GM21367 (cell line): Measurements from ENCODE around the gene SUSD5.
"Not testable (repeated sequence)": the region's sequence is repeated elsewhere in the genome, so short reads cannot be mapped to it uniquely, and the experiment has no call there.

Experiments
- ATAC-seq: cut with Tn5 transposase; IDR thresholded peaks from one replicate; pipeline ENCODE4 v1.9.1; 2021; ENCODE audit not compliant: unreplicated experiment

SUSD5 gene

DNA sequence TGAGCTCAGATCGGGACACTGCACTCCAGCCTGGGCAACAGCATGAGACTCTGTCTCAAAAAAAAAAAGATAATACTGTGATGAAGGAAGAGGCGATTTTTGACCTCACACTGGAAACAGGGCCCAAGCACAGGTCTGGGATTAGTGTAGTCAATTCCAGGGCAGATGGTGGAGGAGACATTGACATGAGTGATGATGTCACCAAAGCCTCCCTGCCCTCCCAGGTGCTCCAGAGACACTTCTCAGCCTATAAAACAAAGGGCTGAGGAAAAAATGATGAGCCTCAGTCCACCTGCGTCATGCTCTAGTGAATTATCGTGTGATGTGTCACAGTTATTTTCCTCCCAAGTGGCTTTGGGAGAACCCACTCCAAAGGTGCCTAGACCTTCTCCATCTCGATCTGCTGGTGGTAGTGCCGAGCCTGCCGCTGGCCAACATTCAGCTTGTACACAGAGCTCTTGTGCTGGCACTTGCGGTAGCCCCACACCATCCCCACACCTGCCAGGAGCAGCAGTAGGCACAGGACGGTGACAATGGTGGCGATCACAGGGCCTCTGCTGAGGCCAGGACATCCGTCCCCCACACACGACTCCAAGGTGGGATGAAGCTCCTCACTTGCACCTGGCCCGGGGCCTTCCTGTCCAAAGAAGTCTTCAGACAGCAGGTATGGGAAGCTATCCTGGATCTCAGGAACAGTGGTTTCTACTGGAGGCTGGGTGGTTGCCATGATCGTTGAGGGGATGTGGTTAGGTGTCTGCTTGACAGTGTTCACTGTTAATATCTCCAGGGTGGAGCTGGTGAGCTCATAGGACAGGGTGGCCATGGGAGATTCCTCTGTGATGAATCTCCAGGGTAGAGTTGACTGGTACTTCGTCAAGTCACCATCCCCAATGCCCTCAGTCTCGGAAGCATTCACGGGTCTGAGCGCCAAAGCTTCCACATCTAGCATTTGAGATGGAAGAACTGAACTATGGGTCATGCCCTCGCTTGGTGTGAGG is 65.9 kb downstream of the SUSD5 start:
- no peak for ATAC-seq

GRCh38 chr3:33149342-33149741 is 69.3 kb downstream of the SUSD5 start:
- no peak for ATAC-seq

DNA sequence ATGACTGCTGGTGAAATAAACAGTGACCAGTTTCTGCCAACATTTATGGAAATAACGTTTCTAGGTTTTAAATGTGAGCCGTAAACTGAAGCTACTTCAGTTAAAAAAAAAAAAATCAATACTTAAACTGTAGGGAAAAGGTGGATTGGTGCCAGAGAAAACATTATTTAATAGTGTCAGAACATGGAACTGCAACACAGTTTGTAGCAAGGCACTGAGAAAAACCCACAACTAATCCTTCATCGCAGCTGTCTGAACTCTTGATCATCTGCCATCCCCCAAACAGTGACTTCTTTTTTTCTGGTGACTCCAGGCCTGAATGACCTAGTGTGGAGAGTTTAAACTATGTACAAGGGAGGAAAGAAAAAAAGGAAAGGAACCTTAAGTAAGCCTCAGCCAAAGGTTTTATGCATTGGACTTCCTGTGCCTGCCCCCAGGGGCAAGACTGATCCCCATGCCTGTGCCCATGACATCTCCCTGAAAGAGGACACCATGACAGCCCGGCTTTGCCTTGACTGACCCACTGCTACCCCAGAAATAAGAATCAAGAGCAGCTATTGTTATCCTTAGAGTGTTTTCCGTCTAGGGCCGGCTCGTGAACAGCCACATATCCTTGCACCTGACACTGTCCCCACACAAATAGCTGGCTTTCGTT is 71.7 kb downstream of the SUSD5 start:
- ATAC-seq: no peak

DNA sequence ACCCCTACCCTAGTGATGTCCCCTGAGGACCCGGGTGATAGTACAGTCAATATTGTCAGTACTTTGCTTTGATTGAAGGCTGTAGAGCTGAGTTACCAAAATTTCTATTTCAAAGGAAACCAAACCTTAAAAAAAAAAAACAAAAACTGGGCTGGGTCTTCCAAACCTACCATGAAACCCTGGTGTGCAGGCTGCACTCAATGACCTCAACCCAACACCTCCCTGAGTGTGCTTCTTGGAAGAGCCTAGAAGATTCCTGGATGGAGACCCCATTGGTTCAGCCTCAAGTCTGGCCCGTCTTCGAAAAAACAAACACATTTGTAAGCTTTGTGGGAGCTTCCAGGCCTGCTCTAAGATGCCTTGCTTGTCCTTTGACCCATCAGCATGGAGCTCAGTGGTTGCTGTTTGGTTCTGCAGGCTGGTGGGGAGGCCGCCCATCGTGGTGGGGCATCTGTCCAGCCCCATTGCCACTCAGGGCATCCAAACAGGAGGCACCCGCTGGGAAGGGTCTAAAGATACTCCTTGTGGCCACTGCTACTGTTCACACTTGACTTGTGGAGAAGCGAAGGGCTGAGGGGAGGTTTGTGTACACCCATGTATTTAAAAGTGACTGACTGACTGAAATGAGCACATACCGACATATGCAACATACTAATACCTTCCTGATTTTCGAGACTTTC is 72.6 kb downstream of the SUSD5 start:
- ATAC-seq: no peak

DNA sequence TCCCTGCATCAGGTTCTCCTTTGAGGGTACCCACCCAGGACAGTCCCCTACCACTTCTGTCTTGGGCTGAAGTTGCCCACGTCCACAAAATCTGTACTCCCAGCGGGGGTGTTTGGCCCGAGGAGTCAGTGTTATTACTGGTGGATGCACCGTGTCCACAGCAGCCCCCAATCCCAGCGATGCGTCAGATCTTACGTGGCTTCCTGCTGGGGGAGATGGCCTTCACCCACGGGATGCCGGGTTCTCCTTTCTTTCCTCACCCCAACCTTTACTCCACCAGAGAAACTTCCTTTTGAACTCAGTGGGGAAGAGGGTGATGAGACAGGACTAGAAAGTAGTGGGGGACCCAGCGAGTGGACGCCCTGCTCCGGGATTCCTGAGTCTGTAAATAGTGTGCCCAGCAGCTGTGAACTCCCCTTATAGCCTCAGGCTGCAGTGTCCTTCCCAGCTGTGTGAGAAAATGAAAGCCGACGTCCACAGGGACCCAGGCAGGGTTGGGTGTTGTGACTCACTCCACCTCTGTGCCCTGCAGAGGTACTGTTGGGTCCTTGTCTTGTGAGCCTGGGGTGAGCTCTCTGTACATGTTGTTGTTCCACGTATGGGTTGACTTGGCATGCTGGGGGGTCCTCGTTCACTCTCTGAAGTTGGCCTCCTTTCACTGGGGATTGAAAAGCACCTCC is 73.2 kb downstream of the SUSD5 start:
- ATAC-seq: no peak

GRCh38 chr3:33144433-33144832 is 74.2 kb downstream of the SUSD5 start:
- no peak for ATAC-seq

GRCh38 chr3:33141006-33141405 is 77.6 kb downstream of the SUSD5 start:
- ATAC-seq: no peak

- no peak for ATAC-seq
Observed at GRCh38 chr3:33139996-33140395, 78.6 kb downstream of the SUSD5 start.

DNA sequence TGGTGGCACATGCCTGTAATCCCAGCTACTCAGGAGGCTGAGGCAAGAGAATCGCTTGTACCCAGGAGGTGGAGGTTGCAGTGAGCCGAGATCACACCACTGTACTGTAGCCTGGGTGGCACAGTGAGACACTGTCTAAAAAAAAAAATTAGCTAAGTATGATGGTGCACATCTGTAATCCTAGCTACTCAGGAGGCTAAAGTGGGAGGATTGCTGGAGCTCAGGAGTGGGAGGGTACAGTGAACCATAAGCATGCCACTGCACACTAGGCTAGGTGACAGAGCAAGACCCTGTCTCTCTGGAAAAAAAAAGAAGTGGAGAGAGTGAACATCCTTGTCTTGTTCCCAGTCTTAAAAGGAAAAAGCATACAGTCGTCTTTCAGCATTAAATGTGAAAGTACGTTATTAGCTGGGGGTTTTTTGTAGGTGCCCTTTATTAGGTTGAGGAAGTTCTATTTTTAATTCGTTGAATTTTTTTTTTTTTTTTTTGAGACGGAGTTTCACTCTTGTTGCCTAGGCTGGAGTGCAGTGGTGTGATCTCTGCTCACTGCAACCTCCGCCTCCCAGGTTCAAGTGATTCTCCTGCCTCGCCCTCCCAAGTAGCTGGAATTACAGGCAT is 79.5 kb downstream of the SUSD5 start:
- not testable (repeated sequence) for ATAC-seq

DNA sequence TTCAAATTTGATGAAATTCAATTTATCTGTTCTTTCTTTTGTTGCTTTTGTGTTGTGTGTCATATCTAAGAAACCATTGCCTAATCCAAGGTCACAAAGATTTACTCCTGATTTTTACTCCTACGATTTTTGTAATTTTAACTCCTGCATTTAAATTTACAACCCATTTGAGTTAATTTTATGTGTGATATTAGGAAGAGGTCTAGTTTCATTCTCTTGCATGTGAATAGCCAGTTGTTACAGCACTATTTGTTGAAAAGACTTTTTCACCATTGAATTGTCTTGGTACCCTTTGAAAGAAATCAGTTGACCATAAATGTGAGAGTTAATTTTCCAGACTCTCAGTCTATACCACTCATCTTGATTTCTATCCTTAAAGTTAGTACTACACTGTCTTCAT is 80.9 kb downstream of the SUSD5 start:
- no peak for ATAC-seq

DNA sequence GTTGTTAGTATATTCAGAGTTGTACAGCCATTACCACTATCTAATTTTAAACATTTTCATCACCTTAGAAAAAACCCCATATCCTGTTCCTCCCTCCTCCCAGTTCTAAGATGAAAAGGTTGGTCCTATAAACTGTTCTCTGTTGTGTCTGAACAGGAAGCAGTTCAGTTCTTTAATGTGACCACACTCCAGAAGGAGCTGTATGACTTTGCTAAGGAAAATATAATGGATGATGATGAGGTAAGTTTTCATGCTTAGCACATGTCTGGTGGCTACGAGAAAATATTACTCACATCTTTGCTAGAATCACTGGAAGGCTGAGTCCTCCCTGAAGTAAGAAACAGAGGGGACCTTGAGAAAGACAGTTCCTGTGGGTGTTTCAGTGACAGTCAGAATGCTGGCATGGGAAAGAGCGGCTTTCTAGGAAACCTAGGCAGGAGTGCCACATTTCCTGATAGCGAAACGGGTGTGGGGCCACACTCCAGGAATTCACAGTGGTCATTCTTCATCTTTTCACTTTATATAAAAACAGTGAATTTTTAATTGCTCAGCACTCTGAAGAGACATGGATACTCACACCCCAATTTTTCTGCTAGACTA is 84.5 kb downstream of the SUSD5 start:
- ATAC-seq: no peak

GRCh38 chr3:33132019-33132360 is 86.6 kb downstream of the SUSD5 start:
- ATAC-seq: no peak

DNA sequence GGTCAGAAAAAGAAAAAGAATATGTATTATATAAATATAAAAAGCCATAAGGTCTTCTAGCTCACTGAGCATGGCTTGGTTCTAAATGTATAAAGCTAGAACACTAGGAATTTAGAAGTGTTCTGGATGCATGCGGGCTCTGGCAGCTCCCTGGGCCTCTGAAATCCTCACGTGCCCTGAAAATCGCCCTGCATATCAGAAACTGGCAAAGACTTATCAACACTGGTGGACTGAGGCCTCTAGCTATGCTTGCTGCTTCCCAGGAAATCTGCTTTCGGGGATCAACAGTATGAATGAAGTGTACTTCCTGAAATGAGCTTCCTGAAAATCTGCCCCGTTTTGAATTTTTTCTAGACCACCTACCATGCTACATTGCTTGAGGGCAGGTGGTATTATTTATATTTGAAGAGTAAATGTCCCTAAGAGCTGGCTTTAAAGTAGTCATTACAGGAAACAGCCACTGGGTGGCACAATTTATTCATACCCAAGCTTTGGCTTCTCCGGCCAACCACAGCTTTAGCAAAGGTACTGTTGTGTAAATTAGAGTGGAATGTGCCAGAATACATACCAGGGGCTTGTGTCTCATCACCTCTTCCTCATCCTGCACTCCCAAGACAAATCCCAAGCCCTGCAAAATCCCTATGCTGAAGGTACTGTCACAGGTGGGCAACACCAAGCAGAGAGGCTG is 87.1 kb downstream of the SUSD5 start:
- ATAC-seq: peak; percentile 72

- ATAC-seq: no peak
Observed at GRCh38 chr3:33130144-33130543, 88.5 kb downstream of the SUSD5 start.

DNA sequence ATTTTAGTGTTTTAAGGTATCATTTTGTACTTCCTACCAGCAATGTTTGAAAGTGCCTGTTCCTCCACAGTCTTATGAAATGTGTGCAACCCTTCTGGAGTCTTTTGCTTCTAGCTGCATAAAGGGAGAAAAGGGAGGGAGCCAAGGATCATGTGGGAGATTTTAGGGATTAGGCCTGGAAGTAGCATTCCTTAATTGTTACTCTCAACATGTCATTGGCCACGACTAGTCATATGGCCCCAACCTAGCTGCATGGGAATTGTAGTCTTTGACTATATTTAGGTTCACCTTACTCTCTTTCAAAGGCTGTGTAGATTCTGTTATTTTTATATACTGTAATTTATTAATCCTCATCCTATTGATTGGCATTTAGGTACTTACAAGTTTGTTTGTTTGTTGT is 89.9 kb downstream of the SUSD5 start:
- ATAC-seq: no peak

DNA sequence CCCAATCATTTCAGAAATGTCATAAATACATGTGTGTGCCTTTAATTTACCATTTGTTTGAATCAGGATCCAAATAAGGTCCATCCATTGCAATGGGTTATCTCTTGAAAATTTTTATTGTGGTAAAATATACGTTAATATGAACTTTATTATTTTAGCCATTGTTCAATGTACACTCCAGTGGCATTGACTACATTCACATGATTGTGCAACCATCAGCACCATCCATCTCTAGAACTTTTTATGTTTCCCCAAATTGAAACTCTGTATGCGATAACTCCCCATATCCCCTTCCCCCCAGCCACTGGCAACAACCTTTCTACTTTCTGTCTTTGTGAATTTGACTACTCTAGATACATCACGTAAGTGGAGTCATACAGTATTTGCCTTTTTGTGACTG is 92.8 kb downstream of the SUSD5 start:
- no peak for ATAC-seq

DNA sequence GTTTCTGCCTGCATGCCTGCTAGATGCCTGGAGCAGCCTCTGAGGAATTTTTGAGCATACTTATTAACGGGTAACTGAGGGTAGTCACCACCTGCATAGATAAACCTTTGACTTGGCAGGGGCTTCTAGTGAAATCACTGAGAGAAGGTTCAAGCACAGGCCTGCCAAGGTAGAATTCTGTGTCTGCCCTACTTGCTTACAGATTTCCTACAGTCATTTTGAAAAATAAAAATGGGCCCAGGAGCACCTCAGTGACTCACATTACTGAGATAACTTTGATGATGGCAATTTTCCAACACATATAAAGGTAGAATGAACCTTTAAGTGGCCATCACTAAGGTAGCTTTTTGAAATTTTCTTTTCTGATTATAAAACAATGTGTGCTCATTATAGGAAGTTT is 94.0 kb downstream of the SUSD5 start:
- ATAC-seq: no peak

- no peak for ATAC-seq
Observed at GRCh38 chr3:33122991-33123390, 95.6 kb downstream of the SUSD5 start.

DNA sequence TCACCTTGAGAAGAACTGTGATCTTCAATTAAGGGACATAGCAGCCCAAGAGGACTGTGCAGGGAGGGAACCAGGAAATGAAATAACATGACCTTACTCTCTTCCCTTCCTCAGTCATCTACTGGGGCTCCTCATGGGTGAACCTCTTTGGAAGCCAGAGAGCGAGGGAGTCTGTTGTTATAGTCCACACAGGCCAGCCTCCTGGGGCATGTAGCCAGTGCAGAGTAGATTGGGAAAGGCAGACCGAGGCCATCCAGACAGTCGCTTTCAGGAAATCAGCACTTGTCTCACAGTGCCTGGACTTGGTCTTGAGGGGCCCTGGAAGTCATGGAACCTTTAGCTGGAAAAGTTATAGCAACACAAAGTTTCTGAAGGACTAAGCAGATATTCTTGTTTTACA is 98.7 kb downstream of the SUSD5 start:
- no peak for ATAC-seq

DNA sequence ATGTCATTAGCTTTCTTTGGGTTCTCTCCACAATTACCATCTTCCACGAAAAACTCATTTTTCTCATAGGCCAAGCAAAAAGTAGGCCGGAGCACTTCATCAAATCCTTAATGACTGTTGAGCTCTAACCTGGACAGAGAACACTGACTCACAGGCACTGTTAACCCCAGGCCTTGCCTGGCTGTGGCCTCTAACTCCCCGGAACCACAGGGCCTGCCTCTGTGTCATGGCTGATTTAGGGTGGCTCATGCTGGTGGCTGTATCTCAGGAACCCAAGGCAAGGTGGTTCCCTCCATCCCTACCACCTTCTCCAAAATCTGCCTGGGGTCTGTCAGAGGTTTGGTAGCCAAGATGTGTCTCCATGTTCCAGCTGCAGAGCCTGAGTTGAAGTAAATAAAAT is 101.1 kb downstream of the SUSD5 start:
- ATAC-seq: no peak
